Measurements from ENCODE around the gene INO80. TPM values are rescaled to one million over a fixed set of nuclear protein-coding genes. Genes with fewer than 3 reads are reported as not detected.
A peak's percentile ranks its signal among the peaks of the same experiment; 100 is the strongest.

Gene INO80
- total RNA-seq, 1 experiment from 2014 or later: 15.3 TPM

GRCh38 chr15:40938536-40938870 lies 177.6 kb downstream of the INO80 start:
- H3K4me3 Mint-ChIP-seq (ENCODE audit: low read depth, unreplicated experiment): no peak overlapping the region
- no peak overlapping the region for H3K27ac Mint-ChIP-seq (ENCODE audit: unreplicated experiment)
- H3K27me3 Mint-ChIP-seq (ENCODE audit: unreplicated experiment): no peaks in the 10 kb centered on the region
- no peaks in the 10 kb centered on the region for H3K9me3 Mint-ChIP-seq (ENCODE audit: low read depth, unreplicated experiment)
- DNase-seq: no peak
- CTCF ChIA-PET: no interaction called here
- H3K36me3 Mint-ChIP-seq (ENCODE audit: insufficient read depth, unreplicated experiment): peaks cover 3% of the 10 kb centered on the region
- intact Hi-C loops (cut with micrococcal nuclease; ENCODE audit: unreplicated experiment): no loop called here
- peaks cover 4% of the 10 kb centered on the region for H3K4me1 Mint-ChIP-seq (ENCODE audit: low read depth, unreplicated experiment)
- BruUV-seq (replicated peaks): no TSS peak
- TF ChIP-seq, protein P1, sequence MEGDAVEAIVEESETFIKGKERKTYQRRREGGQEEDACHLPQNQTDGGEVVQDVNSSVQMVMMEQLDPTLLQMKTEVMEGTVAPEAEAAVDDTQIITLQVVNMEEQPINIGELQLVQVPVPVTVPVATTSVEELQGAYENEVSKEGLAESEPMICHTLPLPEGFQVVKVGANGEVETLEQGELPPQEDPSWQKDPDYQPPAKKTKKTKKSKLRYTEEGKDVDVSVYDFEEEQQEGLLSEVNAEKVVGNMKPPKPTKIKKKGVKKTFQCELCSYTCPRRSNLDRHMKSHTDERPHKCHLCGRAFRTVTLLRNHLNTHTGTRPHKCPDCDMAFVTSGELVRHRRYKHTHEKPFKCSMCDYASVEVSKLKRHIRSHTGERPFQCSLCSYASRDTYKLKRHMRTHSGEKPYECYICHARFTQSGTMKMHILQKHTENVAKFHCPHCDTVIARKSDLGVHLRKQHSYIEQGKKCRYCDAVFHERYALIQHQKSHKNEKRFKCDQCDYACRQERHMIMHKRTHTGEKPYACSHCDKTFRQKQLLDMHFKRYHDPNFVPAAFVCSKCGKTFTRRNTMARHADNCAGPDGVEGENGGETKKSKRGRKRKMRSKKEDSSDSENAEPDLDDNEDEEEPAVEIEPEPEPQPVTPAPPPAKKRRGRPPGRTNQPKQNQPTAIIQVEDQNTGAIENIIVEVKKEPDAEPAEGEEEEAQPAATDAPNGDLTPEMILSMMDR (IDR thresholded peaks at IDR 0.05; ENCODE audit: unreplicated experiment): no peak

GRCh38 chr15:40937762-40938535 lies 178.1 kb downstream of the INO80 start:
- TF ChIP-seq, protein P1 (IDR thresholded peaks at IDR 0.05; ENCODE audit: unreplicated experiment): peak; percentile 21
- H3K9me3 Mint-ChIP-seq (ENCODE audit: low read depth, unreplicated experiment): no peaks in the 10 kb centered on the region
- no peak overlapping the region for H3K27ac Mint-ChIP-seq (ENCODE audit: unreplicated experiment)
- no TSS peak for BruUV-seq (replicated peaks)
- H3K36me3 Mint-ChIP-seq (ENCODE audit: insufficient read depth, unreplicated experiment): peaks cover 3% of the 10 kb centered on the region
- H3K27me3 Mint-ChIP-seq (ENCODE audit: unreplicated experiment): no peaks in the 10 kb centered on the region
- CTCF ChIA-PET: no interaction called here
- H3K4me1 Mint-ChIP-seq (ENCODE audit: low read depth, unreplicated experiment): peaks cover 10% of the 10 kb centered on the region
- no peak overlapping the region for H3K4me3 Mint-ChIP-seq (ENCODE audit: low read depth, unreplicated experiment)
- peak; percentile 60 for DNase-seq
- intact Hi-C loops (cut with micrococcal nuclease; ENCODE audit: unreplicated experiment): no loop called here

GRCh38 chr15:40936709-40937666 lies 179.1 kb downstream of the INO80 start:
- Mint-ChIP-seq H3K9me3 (ENCODE audit: low read depth, unreplicated experiment) (no peaks in the 10 kb centered on the region), H3K4me1 (ENCODE audit: low read depth, unreplicated experiment) (peaks cover 19% of the 10 kb centered on the region), H3K27me3 (ENCODE audit: unreplicated experiment) (no peaks in the 10 kb centered on the region), H3K36me3 (ENCODE audit: insufficient read depth, unreplicated experiment) (no peaks in the 10 kb centered on the region), H3K27ac (ENCODE audit: unreplicated experiment) (no peak overlapping the region), H3K4me3 (ENCODE audit: low read depth, unreplicated experiment) (no peak overlapping the region)
- no TSS peak for BruUV-seq (replicated peaks)
- TF ChIP-seq, protein P1 (IDR thresholded peaks at IDR 0.05; ENCODE audit: unreplicated experiment): no peak
- intact Hi-C loops (cut with micrococcal nuclease; ENCODE audit: unreplicated experiment): no loop called here
- no peak for DNase-seq
- CTCF ChIA-PET: no interaction called here

DNA sequence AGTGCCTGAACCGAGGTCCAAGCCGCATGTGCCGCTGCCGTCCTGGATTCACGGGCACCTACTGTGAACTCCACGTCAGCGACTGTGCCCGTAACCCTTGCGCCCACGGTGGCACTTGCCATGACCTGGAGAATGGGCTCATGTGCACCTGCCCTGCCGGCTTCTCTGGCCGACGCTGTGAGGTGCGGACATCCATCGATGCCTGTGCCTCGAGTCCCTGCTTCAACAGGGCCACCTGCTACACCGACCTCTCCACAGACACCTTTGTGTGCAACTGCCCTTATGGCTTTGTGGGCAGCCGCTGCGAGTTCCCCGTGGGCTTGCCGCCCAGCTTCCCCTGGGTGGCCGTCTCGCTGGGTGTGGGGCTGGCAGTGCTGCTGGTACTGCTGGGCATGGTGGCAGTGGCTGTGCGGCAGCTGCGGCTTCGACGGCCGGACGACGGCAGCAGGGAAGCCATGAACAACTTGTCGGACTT lies 179.8 kb downstream of the INO80 start:
- Mint-ChIP-seq H3K36me3 (ENCODE audit: insufficient read depth, unreplicated experiment) (peaks cover under 1% of the 10 kb centered on the region), H3K9me3 (ENCODE audit: low read depth, unreplicated experiment) (no peaks in the 10 kb centered on the region), H3K27me3 (ENCODE audit: unreplicated experiment) (peaks cover 4% of the 10 kb centered on the region), H3K4me3 (ENCODE audit: low read depth, unreplicated experiment) (no peak overlapping the region), H3K4me1 (ENCODE audit: low read depth, unreplicated experiment) (peaks cover 19% of the 10 kb centered on the region), H3K27ac (ENCODE audit: unreplicated experiment) (no peak overlapping the region)
- intact Hi-C loops (cut with micrococcal nuclease; ENCODE audit: unreplicated experiment): no loop called here
- TF ChIP-seq, protein P1 (IDR thresholded peaks at IDR 0.05; ENCODE audit: unreplicated experiment): no peak
- BruUV-seq (replicated peaks): no TSS peak
- no peak for DNase-seq
- CTCF ChIA-PET: no interaction called here
